ENCODE data around the gene GYS1. TPM values are rescaled to one million over a fixed set of nuclear protein-coding genes. Genes with fewer than 3 reads are reported as not detected.

GYS1 gene
- total RNA-seq, 1 donor from 2014 or later = 17.7 TPM

- DNase-seq (ENCODE audit: low spot score) = no peak
- Histone ChIP-seq H3K79me2 (ENCODE audit: low read depth) (peaks cover 18% of the 10 kb centered on the region), H3K4me1 (peaks cover 12% of the 10 kb centered on the region), H3K27ac (no peak overlapping the region), H2AFZ (replicated peaks) (no peak overlapping the region), H3F3A (ENCODE audit: low read depth) (peaks cover 38% of the 10 kb centered on the region), H3K9me3 (ENCODE audit: low read depth) (no peaks in the 10 kb centered on the region), H3K9ac (no peak overlapping the region), H3K27me3 (no peaks in the 10 kb centered on the region), H4K20me1 (ENCODE audit: low read depth) (peaks cover 10% of the 10 kb centered on the region), H3K4me2 (no peak overlapping the region), H3K36me3 (peaks cover 7% of the 10 kb centered on the region), H3K4me3 (no peak overlapping the region)
- peaks cover 20% of the 10 kb centered on the region for H3K36me3 Mint-ChIP-seq
- H3K4me3 Mint-ChIP-seq = no peak overlapping the region
- H3K4me1 Mint-ChIP-seq = peaks cover 29% of the 10 kb centered on the region
- no peaks in the 10 kb centered on the region for H3K9me3 Mint-ChIP-seq
- H3K27ac Mint-ChIP-seq = no peak overlapping the region
- TF ChIP-seq CTCF (IDR thresholded peaks at IDR 0.05) = no peak
- no peak for TF ChIP-seq EZH2phosphoT487 (IDR thresholded peaks at IDR 0.05)
- TF ChIP-seq EZH2 (IDR thresholded peaks at IDR 0.05) = no peak
- H3K27me3 Mint-ChIP-seq (ENCODE audit: insufficient read depth, low read depth) = peaks cover 22% of the 10 kb centered on the region
These were observed 23.6 kb downstream of the GYS1 start for GRCh38 chr19:48969276-48970138.

DNA sequence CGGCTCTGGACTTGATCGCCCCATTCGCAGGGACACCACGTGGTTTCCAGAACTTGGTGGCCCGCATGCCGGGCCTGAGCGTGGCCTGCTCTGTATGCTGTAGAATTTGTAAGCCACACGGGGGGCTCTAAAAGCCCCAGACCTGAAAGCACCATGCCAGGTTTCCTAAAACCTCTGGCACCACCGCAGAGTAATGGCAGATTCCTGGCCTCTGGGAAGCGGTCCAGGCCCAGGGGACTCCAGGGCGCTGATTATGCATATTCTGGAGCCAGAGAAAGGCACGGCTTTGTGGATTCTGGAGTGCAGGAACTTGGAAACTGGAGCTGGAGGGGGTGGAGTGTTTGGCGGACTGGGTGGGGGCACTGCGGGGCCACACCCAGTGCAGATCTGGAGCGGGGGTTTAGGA, 24.3 kb downstream of the GYS1 start:
- no peaks in the 10 kb centered on the region for H3K9me3 ChIP-seq (ENCODE audit: low read depth)
- no peak overlapping the region for H3K4me3 ChIP-seq
- peaks cover 35% of the 10 kb centered on the region for H3K4me1 Mint-ChIP-seq
- no peak overlapping the region for H3K4me3 Mint-ChIP-seq
- H2AFZ ChIP-seq (replicated peaks) = no peak overlapping the region
- no peak for DNase-seq (ENCODE audit: low spot score)
- peaks cover 45% of the 10 kb centered on the region for H3F3A ChIP-seq (ENCODE audit: low read depth)
- TF ChIP-seq CTCF (IDR thresholded peaks at IDR 0.05) = no peak
- no peak for TF ChIP-seq EZH2phosphoT487 (IDR thresholded peaks at IDR 0.05)
- no peak for TF ChIP-seq EZH2 (IDR thresholded peaks at IDR 0.05)
- H3K79me2 ChIP-seq (ENCODE audit: low read depth) = peaks cover 18% of the 10 kb centered on the region
- peaks cover 22% of the 10 kb centered on the region for H3K27me3 Mint-ChIP-seq (ENCODE audit: insufficient read depth, low read depth)
- H3K27ac Mint-ChIP-seq = no peak overlapping the region
- H3K9ac ChIP-seq = no peak overlapping the region
- H3K27me3 ChIP-seq = no peaks in the 10 kb centered on the region
- peaks cover 10% of the 10 kb centered on the region for H4K20me1 ChIP-seq (ENCODE audit: low read depth)
- peaks cover 7% of the 10 kb centered on the region for H3K36me3 ChIP-seq
- peaks cover 20% of the 10 kb centered on the region for H3K36me3 Mint-ChIP-seq
- no peak overlapping the region for H3K4me2 ChIP-seq
- no peak overlapping the region for H3K27ac ChIP-seq
- H3K4me1 ChIP-seq = peaks cover 18% of the 10 kb centered on the region
- no peaks in the 10 kb centered on the region for H3K9me3 Mint-ChIP-seq

- no peak overlapping the region for H3K4me3 ChIP-seq
- TF ChIP-seq EZH2 (IDR thresholded peaks at IDR 0.05) (no peak), EZH2phosphoT487 (IDR thresholded peaks at IDR 0.05) (no peak), CTCF (IDR thresholded peaks at IDR 0.05) (no peak)
- no peak overlapping the region for H3K9ac ChIP-seq
- Mint-ChIP-seq H3K4me1 (peaks cover 40% of the 10 kb centered on the region), H3K27ac (no peak overlapping the region), H3K4me3 (peak overlapping the region; percentile 65), H3K27me3 (ENCODE audit: insufficient read depth, low read depth) (peaks cover 22% of the 10 kb centered on the region), H3K36me3 (peaks cover 20% of the 10 kb centered on the region), H3K9me3 (no peaks in the 10 kb centered on the region)
- H3K79me2 ChIP-seq (ENCODE audit: low read depth) = peaks cover 18% of the 10 kb centered on the region
- no peaks in the 10 kb centered on the region for H3K27me3 ChIP-seq
- no peak for DNase-seq (ENCODE audit: low spot score)
- no peak overlapping the region for H2AFZ ChIP-seq (replicated peaks)
- peaks cover 7% of the 10 kb centered on the region for H3K36me3 ChIP-seq
- H3K9me3 ChIP-seq (ENCODE audit: low read depth) = no peaks in the 10 kb centered on the region
- peaks cover 10% of the 10 kb centered on the region for H4K20me1 ChIP-seq (ENCODE audit: low read depth)
- H3K4me2 ChIP-seq = no peak overlapping the region
- H3F3A ChIP-seq (ENCODE audit: low read depth) = peaks cover 51% of the 10 kb centered on the region
- no peak overlapping the region for H3K27ac ChIP-seq
- peaks cover 24% of the 10 kb centered on the region for H3K4me1 ChIP-seq
These were observed 24.9 kb downstream of the GYS1 start for GRCh38 chr19:48968179-48968661.

Data from neural progenitor cell (in vitro differentiated cells).